D721Med (cell line): Measurements from ENCODE around the gene INTS4.
"Not testable (repeated sequence)": the region's sequence is repeated elsewhere in the genome, so short reads cannot be mapped to it uniquely, and the experiment has no call there.

ENCODE experiments used
- DNase-seq: peaks from one replicate; pipeline ENCODE4 v3.0.0; 2011; ENCODE audit warnings: low spot score; ENCODE audit not compliant: insufficient read length
- FAIRE-seq: peaks from 2 replicates; lab custom pipeline; 2011; peaks lifted over from hg19 to GRCh38; lab: Jason Lieb, UNC
- TF ChIP-seq, protein P1 (sequence below): IDR thresholded peaks from 2 replicates; pipeline ENCODE4 v1.5.1; 2012; ENCODE audit warnings: mild to moderate bottlenecking, control low read depth; ENCODE audit not compliant: insufficient read depth; ENCODE audit errors: missing control alignments

INTS4 gene

DNA sequence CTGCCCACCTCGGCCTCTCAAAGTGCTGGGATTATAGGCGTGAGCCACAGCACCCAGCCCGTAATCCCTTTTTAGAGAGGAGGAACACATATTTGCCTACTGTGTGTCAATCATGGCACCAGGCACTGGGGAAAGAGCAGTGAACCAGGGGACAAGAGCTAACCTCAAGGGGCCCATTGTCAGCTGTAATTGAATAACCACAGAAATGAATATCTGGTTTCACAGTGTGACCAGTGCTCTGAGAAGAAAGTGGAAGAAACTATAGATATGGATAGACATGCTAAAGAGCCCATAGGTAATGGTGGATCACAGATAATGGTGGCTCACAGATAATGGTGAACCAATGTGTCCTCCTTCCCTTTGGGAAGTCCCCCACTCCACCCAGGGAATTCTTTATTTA is 37.2 kb upstream of the INTS4 start:
- no peak for DNase-seq
- TF ChIP-seq, protein P1, sequence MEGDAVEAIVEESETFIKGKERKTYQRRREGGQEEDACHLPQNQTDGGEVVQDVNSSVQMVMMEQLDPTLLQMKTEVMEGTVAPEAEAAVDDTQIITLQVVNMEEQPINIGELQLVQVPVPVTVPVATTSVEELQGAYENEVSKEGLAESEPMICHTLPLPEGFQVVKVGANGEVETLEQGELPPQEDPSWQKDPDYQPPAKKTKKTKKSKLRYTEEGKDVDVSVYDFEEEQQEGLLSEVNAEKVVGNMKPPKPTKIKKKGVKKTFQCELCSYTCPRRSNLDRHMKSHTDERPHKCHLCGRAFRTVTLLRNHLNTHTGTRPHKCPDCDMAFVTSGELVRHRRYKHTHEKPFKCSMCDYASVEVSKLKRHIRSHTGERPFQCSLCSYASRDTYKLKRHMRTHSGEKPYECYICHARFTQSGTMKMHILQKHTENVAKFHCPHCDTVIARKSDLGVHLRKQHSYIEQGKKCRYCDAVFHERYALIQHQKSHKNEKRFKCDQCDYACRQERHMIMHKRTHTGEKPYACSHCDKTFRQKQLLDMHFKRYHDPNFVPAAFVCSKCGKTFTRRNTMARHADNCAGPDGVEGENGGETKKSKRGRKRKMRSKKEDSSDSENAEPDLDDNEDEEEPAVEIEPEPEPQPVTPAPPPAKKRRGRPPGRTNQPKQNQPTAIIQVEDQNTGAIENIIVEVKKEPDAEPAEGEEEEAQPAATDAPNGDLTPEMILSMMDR = no peak
- FAIRE-seq = no peak

DNA sequence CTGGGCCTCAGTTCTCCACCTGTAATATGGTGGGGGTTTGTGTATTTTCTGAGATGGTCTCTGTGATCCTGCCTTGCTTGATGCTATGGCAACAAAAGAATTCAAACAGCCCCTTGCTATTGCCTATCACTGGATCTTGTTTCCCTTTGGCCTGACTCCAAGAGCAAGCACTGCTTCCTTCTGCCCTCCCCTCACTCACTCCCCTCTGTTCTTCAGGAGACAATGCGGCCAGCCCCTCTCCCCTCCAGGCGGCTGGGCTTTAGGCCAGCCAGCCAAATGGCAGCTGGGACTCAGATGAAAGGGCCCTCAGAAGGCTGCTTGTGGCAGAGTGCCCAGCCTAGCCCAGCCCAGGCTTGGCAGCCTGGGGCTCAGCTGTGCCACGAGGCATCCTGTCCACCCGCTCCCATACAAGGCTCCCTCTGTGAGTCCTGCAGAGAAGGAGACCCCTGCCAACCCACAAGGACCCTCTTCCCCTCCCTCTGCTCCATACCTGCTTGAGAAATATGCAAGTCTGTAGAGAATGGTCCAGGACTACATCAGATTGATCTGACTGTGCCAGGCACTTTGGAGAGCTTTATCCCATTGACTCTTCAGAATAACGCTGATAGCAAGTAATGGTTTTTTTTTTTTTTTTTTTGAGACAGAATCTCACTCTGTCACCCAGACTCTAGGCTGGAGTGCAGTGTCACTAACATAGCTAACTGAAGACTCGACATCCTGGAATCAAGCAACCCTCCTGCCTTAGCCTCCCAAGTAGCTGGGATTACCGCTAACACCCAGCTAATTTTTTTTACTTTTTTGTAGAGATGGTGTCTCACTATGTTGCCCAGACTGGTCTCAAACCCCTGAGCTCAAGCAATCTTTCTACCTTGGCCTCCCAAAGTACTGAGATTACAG is 36.2 kb upstream of the INTS4 start:
- DNase-seq (no peak), FAIRE-seq (no peak)
- TF ChIP-seq, protein P1 = no peak

DNA sequence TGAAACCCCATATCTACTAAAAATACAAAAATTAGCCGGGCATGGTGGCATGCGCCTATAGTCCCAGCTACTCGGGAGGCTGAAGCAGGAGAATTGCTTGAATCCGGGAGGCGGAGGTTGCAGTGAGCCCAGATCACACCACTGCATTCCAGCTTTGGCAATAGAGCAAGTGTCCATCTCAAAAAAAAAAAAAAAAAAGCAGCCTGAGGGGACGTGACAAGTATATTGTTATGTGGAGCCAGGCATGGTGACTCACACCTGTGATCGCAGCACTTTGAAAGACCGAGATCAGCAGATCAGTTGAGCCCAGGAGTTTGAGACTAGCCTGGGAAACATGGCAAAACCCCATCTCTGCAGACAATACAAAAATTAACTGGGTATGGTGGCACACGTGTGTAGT is 34.0 kb upstream of the INTS4 start:
- not testable (repeated sequence) for FAIRE-seq

DNA sequence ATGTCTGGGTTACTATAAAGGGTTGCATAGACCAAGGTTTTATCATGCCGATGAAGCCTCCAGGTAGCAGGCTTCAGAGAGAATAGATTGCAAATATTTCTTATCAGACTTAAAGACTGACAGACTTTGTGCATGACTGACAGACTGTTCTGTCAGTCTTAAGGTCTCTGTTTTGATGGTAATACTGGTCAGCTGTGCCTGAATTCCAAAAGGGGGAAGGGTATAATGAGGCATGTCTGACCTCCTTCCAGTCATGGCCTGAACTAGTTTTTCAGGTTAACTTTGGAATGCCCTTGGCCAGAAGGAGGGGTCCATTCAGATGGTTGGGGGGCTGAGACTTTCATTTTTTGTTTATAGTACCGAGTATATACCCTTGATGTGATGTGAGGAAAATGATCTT is 33.3 kb upstream of the INTS4 start:
- DNase-seq (no peak), FAIRE-seq (no peak)
- TF ChIP-seq, protein P1 = no peak

More for the DNA sequence above, 34.0 kb upstream of the INTS4 start:
- not testable (repeated sequence) for DNase-seq

DNA sequence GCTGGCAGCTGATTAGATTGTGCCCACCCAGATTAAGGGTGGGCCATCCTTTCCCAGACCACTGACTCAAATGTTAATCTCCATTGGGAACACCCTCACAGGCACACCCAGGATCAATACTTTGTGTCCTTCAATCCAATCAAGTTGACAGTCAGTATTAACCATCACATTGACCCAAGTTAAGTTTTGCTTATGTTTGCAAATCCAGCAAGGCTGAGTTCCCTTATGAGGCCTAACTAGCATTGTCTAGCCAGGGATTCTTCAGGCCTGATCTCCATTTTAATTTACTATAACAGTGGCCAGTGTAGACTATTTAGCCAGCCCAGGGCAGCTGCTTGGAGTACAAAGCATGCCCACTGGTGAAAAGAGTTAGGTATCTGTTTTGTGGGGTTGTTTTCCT is 30.9 kb upstream of the INTS4 start:
- FAIRE-seq (no peak), DNase-seq (no peak)
- TF ChIP-seq, protein P1 = no peak

DNA sequence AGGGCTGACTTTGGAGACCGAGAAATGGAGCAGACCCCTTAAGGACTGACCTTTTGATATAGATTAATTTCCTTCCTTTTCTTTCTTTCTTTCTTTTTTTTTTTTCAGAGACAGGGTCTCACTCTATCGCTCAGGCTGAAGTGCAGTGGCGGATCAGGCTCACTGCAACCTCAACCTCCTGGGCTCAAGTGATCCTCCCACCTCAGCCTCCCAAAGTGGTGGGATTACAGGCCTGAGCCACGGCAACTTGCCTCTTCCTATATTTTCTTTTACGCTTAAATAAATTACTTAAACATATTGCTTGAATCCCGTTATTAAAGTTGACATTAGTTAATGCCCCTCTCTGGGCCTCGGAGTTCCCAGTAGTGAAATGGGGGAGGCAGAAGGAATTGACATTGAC is 29.0 kb upstream of the INTS4 start:
- FAIRE-seq = no peak
- no peak for DNase-seq
- TF ChIP-seq, protein P1 = no peak

DNA sequence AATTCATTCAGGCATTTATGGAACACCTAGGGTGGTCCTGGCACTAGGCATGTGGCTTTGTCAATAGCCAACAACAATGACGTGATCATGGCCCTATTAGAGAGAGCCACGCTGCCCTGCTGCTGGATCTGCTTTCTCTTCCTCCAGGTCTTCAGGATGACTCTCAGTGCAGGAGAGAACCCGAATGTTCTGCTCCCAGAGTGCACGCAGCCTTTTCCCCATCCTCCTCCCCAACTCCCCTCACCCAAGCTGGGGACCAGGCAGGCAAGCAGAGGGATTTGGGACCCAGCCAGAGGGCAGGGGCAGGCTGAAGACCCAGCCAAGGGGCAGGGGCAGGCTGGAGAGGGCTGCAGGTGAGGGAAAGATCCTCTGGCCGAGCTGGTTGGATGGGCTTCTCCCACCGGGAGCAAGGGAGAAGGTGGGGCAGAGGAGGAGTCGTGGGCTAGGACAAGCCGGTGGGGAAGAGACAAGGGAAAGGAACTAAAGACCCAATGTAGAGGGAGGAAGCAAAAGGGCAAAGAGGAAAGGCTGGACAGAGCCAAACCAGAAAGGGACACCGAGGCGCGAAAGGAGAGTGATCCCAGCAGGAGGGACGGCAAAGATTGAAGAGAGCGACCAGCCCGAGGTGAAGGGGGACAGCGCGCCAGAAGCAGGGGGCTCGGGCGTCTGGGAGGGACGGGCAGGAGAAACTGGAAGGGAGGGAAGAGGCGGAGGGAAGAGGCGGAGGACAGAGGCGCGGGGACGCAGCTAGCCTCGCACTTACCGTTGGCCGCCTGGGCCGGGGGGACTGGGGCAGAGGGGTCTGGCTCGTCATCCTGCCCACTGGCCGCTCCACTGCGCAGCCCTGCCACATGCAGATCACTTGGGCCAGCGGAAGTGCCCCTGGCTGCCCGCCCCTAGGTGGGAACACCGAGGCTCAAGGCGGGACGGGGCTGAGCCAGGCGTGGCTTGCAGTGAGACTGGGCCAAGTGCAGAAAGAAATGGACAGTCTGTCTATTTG is 28.2 kb upstream of the INTS4 start, which contains the start of gene KCTD14:
TSS of gene KCTD14 (minus strand) at position 880 of the 1,000 bp plus-strand sequence. CDS start at position 853, 27 bp downstream.
- DNase-seq = no peak
- TF ChIP-seq, protein P1 = no peak
- no peak for FAIRE-seq
